Hepatocyte (in vitro differentiated cells): ENCODE data around the gene C20orf204. TPM values are rescaled to one million over a fixed set of nuclear protein-coding genes. Genes with fewer than 3 reads are reported as not detected.
A peak's percentile ranks its signal among the peaks of the same experiment; 100 is the strongest.

ENCODE experiments used
- DNase-seq: peaks from one replicate; pipeline ENCODE4 v3.0.0-alpha.2; 2016; ENCODE audit warnings: low spot score
- H2AFZ ChIP-seq: fragments of 200-600 bp; sonication (generic); 2 replicates; pipeline ENCODE4 v1.6.0; 2016; ENCODE audit warnings: antibody characterized with exemption, mild to moderate bottlenecking
- H3K27ac ChIP-seq: fragments of 200-600 bp; sonication (generic); 2 replicates; pipeline ENCODE4 v1.5.1; 2016; ENCODE audit warnings: mild to moderate bottlenecking
- H3K27me3 ChIP-seq: fragments of 200-600 bp; sonication (generic); 2 replicates; pipeline ENCODE4 v1.6.1; 2016
- H3K36me3 ChIP-seq: fragments of 200-600 bp; sonication (generic); replicated peaks from 2 replicates; pipeline ENCODE4 v1.5.1; 2016; ENCODE audit warnings: low read depth; ENCODE audit not compliant: insufficient read depth
- H3K4me1 ChIP-seq: fragments of 200-600 bp; sonication (generic); 2 replicates; pipeline ENCODE4 v1.5.1; 2016; ENCODE audit warnings: mild to moderate bottlenecking, moderate library complexity; ENCODE audit not compliant: insufficient read depth
- H3K4me2 ChIP-seq: fragments of 200-600 bp; sonication (generic); 2 replicates; pipeline ENCODE4 v1.6.0; 2016
- H3K4me3 ChIP-seq: fragments of 200-600 bp; sonication (generic); 2 replicates; pipeline ENCODE4 v1.5.1; 2016; ENCODE audit warnings: mild to moderate bottlenecking
- H3K79me2 ChIP-seq: fragments of 200-600 bp; sonication (generic); 2 replicates; pipeline ENCODE4 v1.6.0; 2017; ENCODE audit warnings: mild to moderate bottlenecking
- H3K9me2 ChIP-seq: fragments of 200-600 bp; sonication (generic); replicated peaks from 2 replicates; pipeline ENCODE4 v1.6.0; 2017; ENCODE audit warnings: mild to moderate bottlenecking; ENCODE audit not compliant: insufficient read depth
- H3K9me3 ChIP-seq: fragments of 200-600 bp; sonication (generic); 2 replicates; pipeline ENCODE4 v1.5.1; 2016; ENCODE audit warnings: low read depth, mild to moderate bottlenecking
- H4K20me1 ChIP-seq: fragments of 200-600 bp; sonication (generic); 2 replicates; pipeline ENCODE4 v1.6.0; 2016; ENCODE audit warnings: mild to moderate bottlenecking; ENCODE audit not compliant: insufficient read depth, poor library complexity, severe bottlenecking
- CTCF ChIP-seq: fragments of 200-600 bp; sonication (generic); IDR thresholded peaks from 2 replicates; pipeline ENCODE4 v1.5.1; 2016; ENCODE audit warnings: antibody characterized with exemption, mild to moderate bottlenecking; ENCODE audit not compliant: poor library complexity
- EZH2 ChIP-seq: fragments of 200-600 bp; sonication (generic); IDR thresholded peaks from 2 replicates; pipeline ENCODE4 v1.6.1; 2016; ENCODE audit warnings: antibody characterized with exemption, mild to moderate bottlenecking, borderline replicate concordance
- EZH2phosphoT487 ChIP-seq: fragments of 200-600 bp; sonication (generic); IDR thresholded peaks from one replicate; pipeline ENCODE4 v1.6.1; 2018; ENCODE audit warnings: antibody characterized with exemption, mild to moderate bottlenecking, low read depth, moderate library complexity; ENCODE audit not compliant: unreplicated experiment, severe bottlenecking
- WGBS: methylation state at CpG from one replicate; pipeline ENCODE4 v1.1.6; 2016; ENCODE audit warnings: low lambda C conversion rate; ENCODE audit errors: missing lambda C conversion rate; 5-methylcytosine and 5-hydroxymethylcytosine counted together
- polyA plus RNA-seq: library from polyadenylated mRNA; unstranded; fragments of >200 nt; fragmentation: Nextera tagmentation; extraction: Ambion mirVana; gene quantifications from 2 replicates; pipeline ENCODE4 v1.2.1, GENCODE V29; 2016
- total RNA-seq: library from RNA; depleted of rRNA; stranded (reverse); fragments of >200 nt; gene quantifications from 2 replicates; pipeline ENCODE4 v1.2.3, GENCODE V29; 2014

Gene C20orf204
- total and polyA plus RNA-seq, 2 experiments from 2014 or later: 0.57 to 1.7 TPM

GRCh38 chr20:64079273-64080012 is 43.5 kb downstream of the C20orf204 start, which contains the start of gene RGS19:
Gene RGS19 (minus strand): TSS chr20:64079518. CDS start chr20:64076886, 2,632 bp downstream.
- Histone ChIP-seq H3K4me1 (peaks cover 15% of the 10 kb centered on the region), H2AFZ (peak within 1 kb of the TSS; percentile 83), H4K20me1 (no peaks in the 10 kb centered on the region), H3K9me3 (no peaks in the 10 kb centered on the region), H3K4me3 (peak within 1 kb of the TSS; percentile 85), H3K9me2 (no peaks in the 10 kb centered on the region), H3K27ac (peak within 1 kb of the TSS; percentile 45), H3K27me3 (peaks cover 19% of the 10 kb centered on the region), H3K79me2 (no peaks in the 10 kb centered on the region), H3K4me2 (peak within 1 kb of the TSS; percentile 98), H3K36me3 (no peaks in the 10 kb centered on the region)
- 1% methylated on average over 15 of the region's 73 CpGs for WGBS
- peak; percentile 89 for DNase-seq
- TF ChIP-seq EZH2: no peak

- Histone ChIP-seq H3K4me1 (peaks cover 19% of the 10 kb centered on the region), H2AFZ (peak within 1 kb of the TSS; percentile 83), H3K9me3 (no peaks in the 10 kb centered on the region), H3K9me2 (no peaks in the 10 kb centered on the region), H3K79me2 (no peaks in the 10 kb centered on the region), H3K27ac (peak within 1 kb of the TSS; percentile 45), H3K4me3 (peak within 1 kb of the TSS; percentile 85), H4K20me1 (no peaks in the 10 kb centered on the region), H3K27me3 (peaks cover 26% of the 10 kb centered on the region), H3K4me2 (peak within 1 kb of the TSS; percentile 98), H3K36me3 (no peaks in the 10 kb centered on the region)
- WGBS: 17% methylated on average over 36 of the region's 62 CpGs
- no peak for TF ChIP-seq CTCF
- no peak for TF ChIP-seq EZH2
- TF ChIP-seq EZH2phosphoT487: no peak
- DNase-seq: no peak
These were observed 44.2 kb downstream of the C20orf204 start, which contains the start of gene OPRL1 for GRCh38 chr20:64080013-64080812. Gene OPRL1 (plus strand): TSS chr20:64080082. CDS start chr20:64092721, 12,639 bp downstream.

DNA sequence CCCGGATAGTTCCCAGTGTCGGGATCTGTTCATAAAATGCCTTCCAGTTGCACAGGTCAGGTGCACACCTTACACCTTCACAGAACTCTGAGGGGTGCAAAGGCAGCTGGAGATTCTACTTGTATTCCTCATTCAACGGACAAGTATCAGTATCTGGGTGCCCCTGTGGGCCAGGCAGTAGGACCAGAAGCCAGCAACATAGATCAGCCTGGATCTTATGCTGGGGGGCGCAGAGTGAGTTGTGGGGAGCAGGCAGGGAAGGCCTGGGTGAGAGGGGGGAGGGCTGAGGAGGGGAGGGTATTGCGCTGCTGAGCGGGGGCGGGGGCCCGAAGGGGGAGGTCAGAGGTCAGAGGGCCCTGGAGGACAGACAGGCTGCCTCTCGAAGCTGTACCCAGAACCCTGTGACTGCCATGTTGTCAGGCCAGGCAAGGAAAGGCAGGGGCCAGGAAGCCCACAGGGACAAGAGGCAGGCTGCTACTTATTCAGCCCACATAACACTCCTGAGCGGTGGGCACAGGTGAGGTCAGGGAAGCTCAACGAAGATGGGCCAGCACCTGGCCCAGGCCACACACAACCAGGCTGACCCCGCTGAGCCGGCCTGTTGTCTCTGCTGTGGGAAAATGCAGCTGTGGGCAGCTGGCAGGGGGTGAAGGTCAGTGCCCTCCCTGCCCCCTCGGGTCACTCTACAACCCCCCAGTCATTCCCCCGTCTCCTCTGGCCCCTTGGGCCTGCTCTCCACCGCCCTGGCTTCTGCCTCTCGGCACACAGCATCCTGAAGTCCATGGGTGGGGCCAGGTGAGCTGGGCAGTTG is 45.0 kb downstream of the C20orf204 start:
- H3K27me3 ChIP-seq: peaks cover 34% of the 10 kb centered on the region
- no peaks in the 10 kb centered on the region for H4K20me1 ChIP-seq
- peak overlapping the region; percentile 91 for H3K4me2 ChIP-seq
- no peaks in the 10 kb centered on the region for H3K36me3 ChIP-seq
- no peak for TF ChIP-seq EZH2phosphoT487
- no peak for TF ChIP-seq EZH2
- TF ChIP-seq CTCF: no peak
- H3K4me3 ChIP-seq: no peak overlapping the region
- 90% methylated on average over 11 of the region's 17 CpGs for WGBS
- H3K9me2 ChIP-seq: no peaks in the 10 kb centered on the region
- no peak overlapping the region for H3K27ac ChIP-seq
- H3K9me3 ChIP-seq: no peaks in the 10 kb centered on the region
- no peak overlapping the region for H2AFZ ChIP-seq
- peaks cover 19% of the 10 kb centered on the region for H3K4me1 ChIP-seq
- DNase-seq: no peak
- no peaks in the 10 kb centered on the region for H3K79me2 ChIP-seq
